ENCODE data around the gene RAB37.

DNA sequence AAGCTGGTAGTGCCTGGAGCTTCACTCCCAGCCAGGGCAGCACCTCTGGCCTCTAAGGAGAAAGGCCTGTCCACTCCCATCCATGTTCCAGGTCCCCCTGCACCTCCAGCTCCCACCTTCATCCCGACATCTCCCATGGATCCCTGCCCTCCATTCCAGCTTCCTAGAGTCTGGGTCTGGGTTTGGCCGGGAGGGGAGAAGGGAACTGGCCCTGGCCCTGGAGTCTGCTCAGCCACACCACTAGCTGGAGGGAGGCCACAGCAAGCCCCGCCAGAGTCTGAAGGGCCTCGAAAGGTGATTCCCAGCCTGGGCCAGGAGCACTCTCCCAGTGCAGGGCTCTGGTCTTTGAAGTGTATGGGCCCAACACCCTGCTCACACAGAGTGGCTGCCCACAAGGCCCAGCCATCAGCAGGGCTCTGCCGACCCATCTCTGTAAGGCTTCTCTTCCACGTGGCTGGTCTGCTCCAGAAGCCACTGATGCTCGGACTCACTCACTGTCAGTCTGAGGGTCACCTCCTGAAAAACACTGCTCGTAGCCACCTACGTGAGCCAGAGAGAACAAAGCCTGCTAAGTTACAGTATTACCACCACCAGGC, 34.4 kb downstream of the RAB37 start:
- TF ChIP-seq POLR2AphosphoS5 (IDR thresholded peaks at IDR 0.05): no peak
- TF ChIP-seq, protein P1, sequence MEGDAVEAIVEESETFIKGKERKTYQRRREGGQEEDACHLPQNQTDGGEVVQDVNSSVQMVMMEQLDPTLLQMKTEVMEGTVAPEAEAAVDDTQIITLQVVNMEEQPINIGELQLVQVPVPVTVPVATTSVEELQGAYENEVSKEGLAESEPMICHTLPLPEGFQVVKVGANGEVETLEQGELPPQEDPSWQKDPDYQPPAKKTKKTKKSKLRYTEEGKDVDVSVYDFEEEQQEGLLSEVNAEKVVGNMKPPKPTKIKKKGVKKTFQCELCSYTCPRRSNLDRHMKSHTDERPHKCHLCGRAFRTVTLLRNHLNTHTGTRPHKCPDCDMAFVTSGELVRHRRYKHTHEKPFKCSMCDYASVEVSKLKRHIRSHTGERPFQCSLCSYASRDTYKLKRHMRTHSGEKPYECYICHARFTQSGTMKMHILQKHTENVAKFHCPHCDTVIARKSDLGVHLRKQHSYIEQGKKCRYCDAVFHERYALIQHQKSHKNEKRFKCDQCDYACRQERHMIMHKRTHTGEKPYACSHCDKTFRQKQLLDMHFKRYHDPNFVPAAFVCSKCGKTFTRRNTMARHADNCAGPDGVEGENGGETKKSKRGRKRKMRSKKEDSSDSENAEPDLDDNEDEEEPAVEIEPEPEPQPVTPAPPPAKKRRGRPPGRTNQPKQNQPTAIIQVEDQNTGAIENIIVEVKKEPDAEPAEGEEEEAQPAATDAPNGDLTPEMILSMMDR (IDR thresholded peaks at IDR 0.05): no peak
- no peak for TF ChIP-seq POLR2A (IDR thresholded peaks at IDR 0.05)
